Upper lobe of left lung (tissue), 4 donors: ENCODE measurements around the gene TBC1D16.

ENCODE experiments used
- CTCF ChIP-seq, 6 experiments: fragments of 450-650 bp in 4 of 6; fragments of 200-600 bp in 2 of 6; sonication (generic) in 2 of 6; IDR thresholded peaks; one replicate each; pipeline ENCODE4 v1.5.1; 2016 to 2019; ENCODE audit warnings: antibody characterized with exemption in 6 of 6
- POLR2AphosphoS5 ChIP-seq, 2 donors: sonication (generic); formaldehyde crosslinking; IDR thresholded peaks; one replicate each; pipeline ENCODE4 v1.5.1; 2017; ENCODE audit warnings: antibody characterized with exemption in 2 of 2

GRCh38 chr17:79969906-79970305, 65.8 kb downstream of the TBC1D16 start:
- TF ChIP-seq POLR2AphosphoS5 (IDR thresholded peaks at IDR 0.05), result no peak
- TF ChIP-seq CTCF (IDR thresholded peaks at IDR 0.05), result no peak
